GM21529 (cell line): Measurements from ENCODE around the gene POT1.
"Not testable (repeated sequence)": the region's sequence is repeated elsewhere in the genome, so short reads cannot be mapped to it uniquely, and the experiment has no call there.

Source experiments
- ATAC-seq: cut with Tn5 transposase; IDR thresholded peaks from one replicate; pipeline ENCODE4 v1.9.1; 2021; ENCODE audit not compliant: unreplicated experiment

POT1 gene, protein sequence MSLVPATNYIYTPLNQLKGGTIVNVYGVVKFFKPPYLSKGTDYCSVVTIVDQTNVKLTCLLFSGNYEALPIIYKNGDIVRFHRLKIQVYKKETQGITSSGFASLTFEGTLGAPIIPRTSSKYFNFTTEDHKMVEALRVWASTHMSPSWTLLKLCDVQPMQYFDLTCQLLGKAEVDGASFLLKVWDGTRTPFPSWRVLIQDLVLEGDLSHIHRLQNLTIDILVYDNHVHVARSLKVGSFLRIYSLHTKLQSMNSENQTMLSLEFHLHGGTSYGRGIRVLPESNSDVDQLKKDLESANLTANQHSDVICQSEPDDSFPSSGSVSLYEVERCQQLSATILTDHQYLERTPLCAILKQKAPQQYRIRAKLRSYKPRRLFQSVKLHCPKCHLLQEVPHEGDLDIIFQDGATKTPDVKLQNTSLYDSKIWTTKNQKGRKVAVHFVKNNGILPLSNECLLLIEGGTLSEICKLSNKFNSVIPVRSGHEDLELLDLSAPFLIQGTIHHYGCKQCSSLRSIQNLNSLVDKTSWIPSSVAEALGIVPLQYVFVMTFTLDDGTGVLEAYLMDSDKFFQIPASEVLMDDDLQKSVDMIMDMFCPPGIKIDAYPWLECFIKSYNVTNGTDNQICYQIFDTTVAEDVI

DNA sequence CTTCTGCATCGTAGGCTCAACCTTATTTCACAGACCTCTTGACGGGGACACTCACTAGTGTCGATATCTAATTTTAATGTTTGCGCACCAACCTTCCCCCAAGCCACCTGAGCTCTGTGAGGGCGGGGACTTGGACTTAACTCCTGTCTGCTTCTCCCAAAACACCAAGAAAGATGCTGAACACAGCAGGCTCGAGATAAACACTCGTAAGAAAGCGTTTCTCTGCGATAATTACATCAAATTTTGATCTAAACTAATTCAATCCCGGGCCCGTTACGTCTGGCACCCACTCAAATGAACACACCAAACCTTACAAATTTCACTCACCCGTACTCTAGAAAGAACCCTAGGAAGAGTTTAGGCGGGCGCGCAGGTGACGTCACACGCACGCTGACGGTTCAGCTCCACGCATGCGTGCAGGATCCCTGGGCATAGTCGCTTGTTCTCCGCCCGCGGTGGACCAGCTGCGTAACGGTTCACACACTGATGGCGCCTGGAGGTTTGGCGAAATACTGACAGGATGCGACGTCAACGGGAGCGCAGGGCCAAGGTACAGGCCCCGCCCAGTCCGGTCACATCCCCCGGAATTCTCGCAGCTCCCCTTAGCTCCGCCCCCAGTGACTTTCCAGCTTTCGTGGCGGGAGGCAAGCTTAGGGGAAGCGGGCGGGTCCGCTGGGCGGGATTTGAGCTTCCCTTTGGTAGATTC lies at the start of gene POT1:
TSS of gene POT1 (minus strand) at position 359 of the 706 bp plus-strand sequence. CDS start 32,652 bp downstream, outside the sequence.
- peak; percentile 100 for ATAC-seq

DNA sequence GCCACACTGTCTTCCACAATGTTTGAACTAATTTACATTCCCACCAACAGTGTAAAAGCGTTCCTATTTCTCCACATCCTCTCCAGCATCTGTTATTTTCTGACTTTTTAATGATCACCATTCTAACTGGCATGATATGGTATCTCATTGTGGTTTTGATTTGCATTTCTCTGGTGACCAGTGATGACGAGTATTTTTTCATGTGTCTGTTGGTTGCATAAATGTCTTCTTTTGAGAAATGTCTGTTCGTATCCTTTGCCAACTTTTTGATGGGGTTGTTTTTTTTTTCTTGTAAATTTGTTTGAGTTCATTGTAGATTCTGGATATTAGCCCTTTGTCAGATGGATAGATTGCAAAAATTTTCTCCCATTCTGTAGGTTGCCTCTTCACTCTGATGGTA lies 45.5 kb upstream of the POT1 start:
- not testable (repeated sequence) for ATAC-seq

DNA sequence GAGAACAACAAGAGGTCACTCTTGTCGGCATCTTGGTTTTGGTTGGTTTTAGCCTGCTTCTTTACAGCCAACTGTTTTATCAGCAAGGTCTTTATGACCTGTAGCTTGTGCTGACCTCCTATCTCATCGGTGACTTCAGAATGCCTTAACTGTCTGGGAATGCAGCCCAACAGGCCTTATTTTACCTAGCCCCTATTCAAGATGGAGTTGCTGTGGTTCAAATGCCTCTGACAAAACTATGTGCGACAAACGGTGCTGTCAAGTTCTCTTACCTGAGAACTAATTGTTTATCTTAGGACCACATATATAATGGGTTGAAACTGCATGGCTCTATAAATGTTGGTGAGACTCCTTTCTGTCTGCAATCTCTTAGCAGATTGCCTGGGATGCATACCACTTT lies 35.9 kb upstream of the POT1 start:
- no peak for ATAC-seq

DNA sequence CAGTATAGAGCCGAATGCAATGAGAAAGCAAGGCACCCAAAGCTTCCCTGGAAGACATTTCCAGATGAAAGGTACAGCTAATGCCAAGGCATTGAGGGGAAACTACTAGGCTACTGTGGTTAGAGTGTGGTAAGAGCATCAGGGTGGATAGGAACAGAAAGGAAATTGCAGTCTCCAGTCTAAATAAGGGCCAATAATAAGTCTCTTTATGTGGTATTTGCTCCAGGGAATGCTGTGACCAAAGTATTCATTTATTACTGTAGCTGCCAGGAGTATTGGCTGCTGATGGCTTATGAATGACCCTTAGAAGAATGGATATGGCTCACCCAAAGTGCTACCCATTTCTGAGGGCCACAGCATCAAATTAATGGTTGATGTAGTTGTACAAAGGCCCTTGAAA lies 30.1 kb upstream of the POT1 start:
- ATAC-seq = no peak

DNA sequence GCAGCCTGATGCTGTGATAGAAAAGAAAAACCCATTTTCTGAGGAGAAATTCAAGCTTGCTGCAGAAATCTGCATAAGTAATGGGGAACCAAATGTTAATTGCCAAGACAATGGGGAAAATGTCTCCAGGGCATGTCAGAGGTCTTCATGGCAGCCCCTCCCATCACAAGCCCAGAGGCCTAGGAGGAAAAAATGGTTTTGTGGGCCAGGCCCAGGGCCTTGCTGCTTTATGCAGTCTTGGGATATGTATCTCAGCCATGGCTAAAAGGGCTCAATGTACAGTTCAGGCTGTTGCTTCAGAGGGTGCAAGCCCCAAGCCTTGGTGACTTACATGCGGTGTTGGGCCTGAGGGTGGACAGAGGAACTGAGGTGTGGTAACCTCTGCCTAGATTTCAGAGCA lies 28.3 kb upstream of the POT1 start:
- not testable (repeated sequence) for ATAC-seq

DNA sequence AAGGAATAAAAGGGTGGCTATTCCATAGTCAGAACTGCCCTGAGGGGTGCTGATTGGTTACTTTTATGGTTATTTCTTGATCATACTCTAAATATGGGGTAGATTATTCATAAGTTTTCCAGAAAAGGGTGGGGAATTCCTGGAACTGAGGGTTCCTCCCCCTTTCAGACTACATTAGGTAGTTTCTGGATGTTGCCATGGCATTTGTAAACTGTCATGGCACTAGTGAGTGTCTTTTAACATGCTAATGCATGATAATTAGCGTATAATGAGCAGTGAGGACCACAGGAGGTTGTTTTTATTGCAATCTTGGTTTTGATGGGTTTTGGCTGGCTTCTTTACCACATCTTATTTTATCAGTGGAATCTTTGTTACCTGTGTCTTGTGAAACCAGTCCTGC lies 26.5 kb upstream of the POT1 start:
- no peak for ATAC-seq

DNA sequence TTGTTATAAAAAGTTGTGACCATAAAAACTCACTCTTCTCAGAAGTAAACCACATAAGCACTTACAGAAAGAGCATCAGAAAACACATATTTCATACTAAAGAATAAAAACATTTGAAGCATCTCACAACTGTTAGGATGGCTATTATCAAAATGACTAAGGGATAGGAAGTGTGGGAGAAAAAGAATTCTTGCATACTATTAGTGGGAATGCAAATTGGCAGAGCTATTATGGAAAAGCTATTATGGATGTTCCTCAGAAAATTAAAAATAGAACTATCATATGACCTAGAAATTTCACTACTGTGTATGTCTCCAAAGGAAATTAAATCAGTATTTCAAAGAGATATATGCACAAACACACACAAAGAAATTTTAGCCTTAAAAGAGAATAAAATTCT lies 25.2 kb upstream of the POT1 start:
- no peak for ATAC-seq

DNA sequence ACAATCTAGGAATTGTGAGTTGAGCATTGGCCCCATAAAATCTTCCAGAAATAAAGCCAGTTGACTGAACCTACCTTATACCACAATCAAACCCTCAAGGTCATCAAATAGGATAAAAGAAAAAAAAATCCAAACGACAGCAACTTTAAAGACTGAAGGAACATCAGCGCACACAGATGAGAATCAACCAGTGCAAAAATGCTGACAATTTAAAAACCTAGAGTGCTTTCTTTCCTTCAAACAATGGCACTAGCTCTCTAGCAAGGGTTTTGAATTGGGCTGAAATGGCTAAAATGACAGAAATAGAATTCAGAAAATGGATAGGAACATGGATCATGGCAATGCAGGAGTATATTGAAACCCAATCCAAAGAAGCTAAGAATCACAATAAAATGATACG lies 16.1 kb upstream of the POT1 start:
- no peak for ATAC-seq

DNA sequence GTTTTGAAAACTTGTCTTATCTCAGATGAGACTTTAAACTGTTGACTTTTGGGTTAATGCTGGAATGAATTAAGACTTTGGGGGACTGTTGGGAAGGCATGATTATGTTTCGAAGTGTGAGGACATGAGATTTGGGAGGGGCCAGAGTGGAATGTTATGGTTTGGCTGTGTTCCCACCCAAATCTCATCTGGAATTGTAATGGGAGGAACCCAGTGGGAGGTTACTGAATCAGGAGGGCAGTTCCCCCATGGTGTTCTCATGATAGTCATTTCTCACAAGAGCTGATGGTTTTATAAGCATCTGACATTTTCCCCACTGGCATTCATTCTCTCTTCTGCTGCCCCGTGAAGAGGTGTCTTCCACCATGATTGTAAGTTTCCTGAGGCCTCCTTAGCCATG lies 13.8 kb upstream of the POT1 start:
- no peak for ATAC-seq

DNA sequence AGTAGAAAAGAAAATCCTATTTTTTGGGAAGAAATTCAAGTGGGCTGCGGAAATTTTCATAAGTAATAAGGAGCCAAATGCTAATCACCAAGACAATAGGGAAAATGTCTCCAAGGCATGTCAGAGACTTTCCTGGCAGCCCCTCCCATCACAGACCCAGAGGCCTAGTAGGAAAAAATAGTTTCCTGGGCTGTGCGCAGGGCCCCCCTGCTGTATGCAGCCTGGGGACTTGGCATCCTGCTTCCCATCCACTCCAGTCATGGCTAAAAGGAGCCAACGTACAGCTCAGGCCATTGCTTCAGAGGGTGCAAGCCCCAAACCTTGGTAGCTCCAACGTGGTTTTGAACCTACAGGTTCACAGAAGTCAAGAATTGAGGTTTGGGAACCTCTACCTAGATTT lies 12.8 kb upstream of the POT1 start:
- no peak for ATAC-seq

DNA sequence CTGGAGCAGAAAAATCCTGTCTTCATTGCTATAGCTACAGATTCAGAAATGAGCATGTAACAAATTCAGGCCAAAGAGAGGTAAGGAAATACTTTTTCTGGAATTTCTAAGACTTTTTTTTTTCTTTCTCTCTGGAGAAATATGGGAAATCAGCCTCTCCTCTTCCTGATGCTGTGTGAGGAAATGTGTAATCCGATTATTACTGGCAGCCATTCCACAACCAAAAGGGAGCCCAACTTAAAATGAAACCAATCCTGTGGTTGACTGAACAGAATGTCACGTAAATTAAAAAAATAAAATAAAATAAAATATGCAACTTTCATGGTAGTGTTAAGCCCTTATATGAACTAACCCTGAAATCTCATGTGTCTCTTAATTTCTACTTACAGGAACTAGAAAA lies 10.7 kb upstream of the POT1 start:
- no peak for ATAC-seq

DNA sequence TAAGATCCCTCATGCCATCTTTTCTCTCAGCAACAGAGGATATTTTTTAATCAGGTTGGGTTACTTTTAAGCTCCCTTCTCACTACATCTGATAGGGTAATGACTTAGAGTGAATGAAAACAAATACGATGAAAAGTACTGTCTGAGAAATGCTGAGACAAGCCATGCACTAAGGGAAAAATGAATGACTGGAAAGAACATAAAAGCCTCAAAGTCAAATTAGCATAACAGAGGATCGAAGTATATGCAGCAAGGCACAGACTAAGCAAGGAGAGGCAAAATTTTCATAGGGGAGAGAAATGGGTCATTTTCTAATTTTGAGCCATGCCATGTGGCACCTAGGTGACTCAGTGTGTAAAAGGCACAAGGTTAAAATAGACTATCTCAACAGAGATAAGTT lies 8.5 kb upstream of the POT1 start:
- ATAC-seq = no peak

DNA sequence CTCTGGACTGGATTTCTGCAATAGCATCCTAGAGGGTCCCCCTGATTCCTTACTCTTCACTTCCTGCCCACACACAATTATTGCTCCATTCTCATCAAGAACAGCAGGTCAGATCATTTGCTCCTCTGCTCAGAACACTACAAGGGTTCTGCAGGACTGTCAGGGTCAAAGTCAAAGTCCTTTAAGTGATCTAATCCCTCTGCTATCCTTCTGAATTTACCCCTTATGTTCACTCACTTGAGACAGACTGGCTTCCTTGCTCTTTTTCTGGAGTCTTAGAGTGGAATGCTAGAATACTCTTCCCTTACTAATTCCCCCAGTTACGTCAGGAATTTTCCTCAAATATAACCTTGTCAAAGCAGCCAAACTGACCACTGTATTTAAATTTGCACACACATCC lies 7.5 kb upstream of the POT1 start:
- ATAC-seq = no peak

DNA sequence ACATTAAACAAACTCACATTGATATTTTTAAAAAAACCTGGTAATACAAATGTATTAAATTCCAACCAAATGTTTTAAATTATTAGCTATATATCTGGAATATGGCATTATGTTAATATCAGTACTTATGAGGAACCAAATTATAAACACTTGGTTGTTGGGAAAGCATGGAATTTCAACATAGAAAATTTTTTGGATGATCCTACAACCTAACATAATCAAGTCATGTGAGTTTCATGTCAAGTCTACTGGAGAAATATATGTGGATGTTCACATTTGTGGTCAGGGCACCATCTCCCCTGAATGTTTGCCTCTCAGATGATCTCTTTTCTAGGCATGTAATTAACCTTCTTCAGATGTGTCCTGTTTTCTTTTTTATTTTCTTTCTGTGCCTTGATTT lies 5.2 kb upstream of the POT1 start:
- ATAC-seq = no peak

DNA sequence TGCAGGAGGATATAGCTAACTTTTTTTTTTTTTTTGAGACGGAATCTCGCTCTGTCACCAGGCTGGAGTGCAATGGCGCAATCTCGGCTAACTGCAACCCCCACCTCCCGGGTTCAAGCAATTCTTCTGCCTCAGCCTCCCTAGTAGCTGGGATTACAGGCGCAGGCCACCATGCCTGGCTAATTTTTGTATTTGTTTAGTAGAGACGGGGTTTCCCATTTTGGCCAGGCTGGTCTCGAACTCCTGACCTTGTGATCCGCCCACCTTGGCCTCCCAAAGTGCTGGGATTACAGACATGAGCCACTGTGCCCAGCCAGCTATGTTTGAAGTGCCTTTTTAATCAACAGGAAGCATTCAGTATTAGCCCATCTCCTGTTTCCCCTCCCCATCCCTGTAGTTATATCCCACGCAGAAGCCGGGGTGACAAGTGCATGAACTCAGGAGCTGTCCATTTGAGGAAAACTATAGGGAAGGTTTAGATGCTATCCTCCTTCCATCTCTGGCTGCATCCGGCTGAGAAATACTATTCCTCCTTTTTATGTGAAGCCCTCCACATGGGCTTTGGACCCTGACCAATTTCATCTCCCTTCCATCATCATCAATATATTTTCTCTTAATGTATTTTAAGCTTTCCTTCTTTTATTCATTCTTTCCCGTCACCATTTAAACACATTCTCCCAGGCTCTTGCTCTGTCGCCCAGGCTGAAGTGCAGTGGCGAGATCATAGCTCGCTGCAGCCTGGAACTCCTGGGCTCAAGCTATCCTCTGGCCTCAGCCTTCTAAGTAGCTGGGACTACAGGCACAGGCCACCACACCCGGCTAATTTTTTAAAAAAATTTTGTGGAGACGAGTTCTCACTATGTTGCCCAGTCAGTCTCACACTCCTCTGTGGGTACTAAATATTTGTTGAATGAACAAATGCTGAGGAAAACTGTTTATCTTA lies 1.3 kb upstream of the POT1 start:
- ATAC-seq = no peak

DNA sequence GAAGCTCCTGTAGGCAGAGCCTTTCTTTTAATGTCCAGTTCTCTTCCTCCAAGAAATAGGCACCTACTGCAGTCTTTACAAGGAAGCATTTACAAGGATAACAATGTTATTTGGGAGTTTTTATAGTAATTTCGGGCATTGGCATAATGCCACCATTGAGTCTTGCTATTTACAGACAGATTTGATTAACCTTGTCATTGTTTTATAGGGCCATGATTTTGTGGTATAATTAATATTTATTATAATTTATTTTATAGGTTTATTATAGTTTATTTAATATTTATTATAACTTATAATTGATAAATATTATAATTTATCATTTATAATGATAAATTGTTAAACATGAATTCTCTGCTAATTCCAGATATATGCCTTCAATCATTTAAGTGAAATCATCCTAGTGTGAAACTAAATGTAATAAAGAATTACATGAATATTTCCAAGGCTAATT lies 573 bp upstream of the POT1 start:
- peak; percentile 0 for ATAC-seq

DNA sequence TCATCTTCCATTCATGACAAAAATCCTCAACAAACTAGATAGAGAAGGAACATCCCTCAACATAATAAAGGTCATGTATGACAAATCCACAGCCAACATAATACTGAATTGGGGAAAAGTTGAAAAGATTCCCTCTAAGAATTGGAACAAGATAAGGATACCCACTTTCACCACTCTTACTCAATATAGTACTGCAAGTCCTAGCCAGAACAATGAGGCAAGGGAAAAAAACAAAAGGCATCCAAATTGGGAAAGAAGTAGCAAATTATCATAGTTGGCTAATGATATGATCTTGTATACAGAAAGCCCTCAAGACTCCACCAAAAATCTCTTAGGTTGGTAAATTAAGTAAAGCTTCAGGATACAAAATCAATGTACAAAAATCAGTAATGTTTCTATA lies 4.7 kb downstream of the POT1 start:
- no peak for ATAC-seq

DNA sequence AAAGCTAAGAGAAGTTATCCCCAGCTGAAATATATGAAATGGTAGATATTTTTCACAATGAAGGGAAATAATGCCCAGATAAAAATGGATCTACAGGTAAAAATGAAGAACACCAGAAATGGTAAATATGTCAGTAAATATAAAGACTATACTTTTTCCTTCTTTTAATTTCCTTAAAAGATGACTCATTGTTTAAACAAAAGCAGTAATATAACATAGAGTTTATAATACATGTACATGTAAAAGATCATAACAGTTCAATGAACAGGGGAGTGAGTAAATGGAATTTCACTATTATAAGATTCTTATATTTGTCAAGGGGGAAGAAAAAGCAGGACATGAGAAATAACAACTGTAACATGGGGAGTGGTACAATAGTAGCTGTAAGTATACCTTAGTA lies 7.4 kb downstream of the POT1 start:
- ATAC-seq = no peak

DNA sequence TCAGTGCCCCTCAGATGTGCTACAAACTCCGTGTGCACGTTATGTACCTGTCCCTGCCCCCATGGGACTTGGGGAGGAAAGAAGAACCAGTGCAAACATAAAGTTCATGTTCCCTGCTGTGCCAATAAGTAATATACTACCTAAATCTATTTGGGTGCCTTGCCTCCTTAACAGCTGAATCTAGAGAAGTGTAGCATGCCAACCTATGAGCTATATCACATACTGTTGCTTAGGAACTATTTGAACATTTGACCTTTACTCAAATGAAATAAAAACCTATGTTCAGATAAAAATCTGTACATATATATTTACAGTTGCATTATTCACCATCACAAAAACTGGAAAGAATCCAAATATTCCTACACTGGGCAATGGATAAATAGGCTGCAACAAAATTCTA lies 9.8 kb downstream of the POT1 start:
- ATAC-seq = no peak

DNA sequence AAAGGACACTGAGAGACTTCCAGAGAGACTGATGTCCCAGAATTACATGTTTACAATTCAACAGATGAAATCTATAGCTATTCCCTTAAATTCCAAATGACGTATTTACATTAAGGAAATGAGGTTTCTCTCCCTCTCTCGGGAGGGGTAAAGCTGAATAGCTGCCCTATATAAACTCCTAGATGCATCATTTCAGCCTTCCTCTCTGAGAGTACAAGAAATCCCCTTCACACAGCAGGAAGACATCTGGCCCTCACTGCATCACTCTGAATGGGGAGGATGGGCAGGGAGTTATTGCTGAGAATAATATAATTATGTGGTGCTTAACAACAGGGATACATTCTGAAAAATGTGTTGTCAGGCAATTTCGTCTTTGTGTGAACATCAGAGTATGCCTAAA lies 11.0 kb downstream of the POT1 start:
- peak; percentile 65 for ATAC-seq

DNA sequence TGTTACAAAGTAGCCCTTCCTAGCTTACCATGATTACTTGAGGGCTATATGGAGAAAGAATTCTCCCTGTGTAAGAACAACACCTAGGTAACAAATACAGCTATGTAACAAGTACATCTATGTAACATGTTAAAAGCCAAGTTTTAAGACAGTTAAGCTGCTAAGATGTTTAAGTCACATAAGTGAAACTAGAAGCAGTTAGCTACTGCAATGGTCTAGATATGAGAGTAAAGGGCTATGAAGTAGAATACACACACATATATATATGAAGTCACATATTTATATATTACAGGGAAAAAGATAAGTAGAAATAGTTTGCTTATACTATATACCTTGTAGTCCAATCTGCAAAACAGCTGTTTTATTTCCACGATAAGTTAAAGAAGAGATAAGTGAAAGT lies 14.4 kb downstream of the POT1 start:
- peak; percentile 50 for ATAC-seq
